ENCODE measurements around the gene ATL2.
"Not testable (repeated sequence)": the region's sequence is repeated elsewhere in the genome, so short reads cannot be mapped to it uniquely, and the experiment has no call there.

Gene ATL2

GRCh38 chr2:38416296-38417036, 39.4 kb upstream of the ATL2 start:
- FAIRE-seq (no peak), DNase-seq (ENCODE audit: insufficient read length, low spot score) (no peak)
- TF ChIP-seq CTCF (IDR thresholded peaks at IDR 0.05; ENCODE audit: insufficient read depth, missing control alignments), result no peak

GRCh38 chr2:38415728-38416291, 38.7 kb upstream of the ATL2 start:
- no peak for FAIRE-seq
- no peak for DNase-seq (ENCODE audit: insufficient read length, low spot score)
- no peak for TF ChIP-seq CTCF (IDR thresholded peaks at IDR 0.05; ENCODE audit: insufficient read depth, missing control alignments)

- FAIRE-seq, result no peak
- no peak for TF ChIP-seq CTCF (IDR thresholded peaks at IDR 0.05; ENCODE audit: insufficient read depth, missing control alignments)
- DNase-seq (ENCODE audit: insufficient read length, low spot score), result no peak
Observed at GRCh38 chr2:38415023-38415422, 38.0 kb upstream of the ATL2 start.

- FAIRE-seq, result not testable (repeated sequence)
Observed at GRCh38 chr2:38412235-38412871, 35.3 kb upstream of the ATL2 start.

GRCh38 chr2:38409156-38410102, 32.4 kb upstream of the ATL2 start:
- DNase-seq (ENCODE audit: insufficient read length, low spot score) (no peak), FAIRE-seq (no peak)
- TF ChIP-seq CTCF (IDR thresholded peaks at IDR 0.05; ENCODE audit: insufficient read depth, missing control alignments), result no peak

More at GRCh38 chr2:38412235-38412871, 35.3 kb upstream of the ATL2 start:
- not testable (repeated sequence) for DNase-seq (ENCODE audit: insufficient read length, low spot score)

GRCh38 chr2:38407111-38407682, 30.1 kb upstream of the ATL2 start:
- TF ChIP-seq CTCF (IDR thresholded peaks at IDR 0.05; ENCODE audit: insufficient read depth, missing control alignments), result no peak
- DNase-seq (ENCODE audit: insufficient read length, low spot score) (no peak), FAIRE-seq (no peak)

- no peak for DNase-seq (ENCODE audit: insufficient read length, low spot score)
- FAIRE-seq, result no peak
- no peak for TF ChIP-seq CTCF (IDR thresholded peaks at IDR 0.05; ENCODE audit: insufficient read depth, missing control alignments)
Observed at GRCh38 chr2:38406597-38407110, 29.6 kb upstream of the ATL2 start.
